ENCODE data around the gene VEZT. TPM values are rescaled to one million over a fixed set of nuclear protein-coding genes. Genes with fewer than 3 reads are reported as not detected.

The VEZT gene
- total and polyA plus RNA-seq, 9 of the 15 experiments (the other 6 are each of a cell fraction or from before 2014, with no cell fraction given): 16.1 to 61.5 (median 32.6) TPM

- TF ChIP-seq MGA (IDR thresholded peaks at IDR 0.05): no peak
- no peak for TF ChIP-seq ZNF511 (CRISPR knock-in tag; IDR thresholded peaks at IDR 0.05)
- no peak for TF ChIP-seq HDAC2 (IDR thresholded peaks at IDR 0.05)
- TF ChIP-seq FOXM1 (IDR thresholded peaks at IDR 0.05; ENCODE audit: low read depth): no peak
- TF ChIP-seq FOXM1 (CRISPR knock-in tag; IDR thresholded peaks at IDR 0.05; ENCODE audit: low read depth): no peak
- no peak for TF ChIP-seq NFRKB (IDR thresholded peaks at IDR 0.05; ENCODE audit: low read depth)
- no peak for TF ChIP-seq CEBPZ (IDR thresholded peaks at IDR 0.05; ENCODE audit: borderline replicate concordance, low read depth, low read length)
- no peak for TF ChIP-seq TBP (optimal IDR thresholded peaks at IDR 0.05; ENCODE audit: low read depth, low read length)
- no peak for TF ChIP-seq JUN (IDR thresholded peaks at IDR 0.05; ENCODE audit: borderline replicate concordance, low read depth, low read length)
- TF ChIP-seq JUN (CRISPR knock-in tag; IDR thresholded peaks at IDR 0.05; ENCODE audit: borderline replicate concordance): no peak
- no peak for TF ChIP-seq GATA2 (CRISPR knock-in tag; IDR thresholded peaks at IDR 0.05)
- no peak for TF ChIP-seq ZNF79 (CRISPR knock-in tag; IDR thresholded peaks at IDR 0.05; ENCODE audit: low read depth)
- TF ChIP-seq KLF16 (IDR thresholded peaks at IDR 0.05): no peak
- no peak for TF ChIP-seq ZNF507 (tag; conservative IDR thresholded peaks at IDR 0.05)
Measured at GRCh38 chr12:95220726-95221125, 3.1 kb downstream of the VEZT start (continued).

All from K562 (cell line).